HG03342 (cell line): ENCODE data around the gene FNDC4.
"Not testable (repeated sequence)": the region's sequence is repeated elsewhere in the genome, so short reads cannot be mapped to it uniquely, and the experiment has no call there.

Source experiments
- ATAC-seq: cut with Tn5 transposase; IDR thresholded peaks from one replicate; pipeline ENCODE4 v1.9.1; 2021; ENCODE audit warnings: mild to moderate bottlenecking, moderate library complexity; ENCODE audit not compliant: unreplicated experiment

Gene FNDC4

GRCh38 chr2:27494944-27495554, at the start of gene FNDC4:
Gene FNDC4, minus strand, starts transcription at chr2:27495200. Its CDS starts 521 bp downstream, at chr2:27494679.
- no peak for ATAC-seq

GRCh38 chr2:27544143-27544821, 49.3 kb upstream of the FNDC4 start:
- ATAC-seq = no peak

- not testable (repeated sequence) for ATAC-seq
Measured at GRCh38 chr2:27539649-27540048, 44.6 kb upstream of the FNDC4 start.

GRCh38 chr2:27538839-27539450, 43.9 kb upstream of the FNDC4 start:
- not testable (repeated sequence) for ATAC-seq

- ATAC-seq = no peak
Measured at GRCh38 chr2:27537287-27537686, 42.3 kb upstream of the FNDC4 start.

GRCh38 chr2:27531983-27532382, 37.0 kb upstream of the FNDC4 start:
- no peak for ATAC-seq

GRCh38 chr2:27527182-27527581, 32.2 kb upstream of the FNDC4 start:
- ATAC-seq = no peak

GRCh38 chr2:27522400-27522945, 27.5 kb upstream of the FNDC4 start:
- ATAC-seq = no peak

GRCh38 chr2:27520316-27520715, 25.3 kb upstream of the FNDC4 start:
- no peak for ATAC-seq

- no peak for ATAC-seq
Measured at GRCh38 chr2:27518782-27519113, 23.7 kb upstream of the FNDC4 start.

- no peak for ATAC-seq
Measured at GRCh38 chr2:27518113-27518781, 23.2 kb upstream of the FNDC4 start.

GRCh38 chr2:27509326-27509725, 14.3 kb upstream of the FNDC4 start:
- ATAC-seq = no peak

- no peak for ATAC-seq
Measured at GRCh38 chr2:27507293-27507692, 12.3 kb upstream of the FNDC4 start.

GRCh38 chr2:27506587-27506986, 11.6 kb upstream of the FNDC4 start:
- no peak for ATAC-seq

GRCh38 chr2:27502142-27502541, 7.1 kb upstream of the FNDC4 start:
- no peak for ATAC-seq

GRCh38 chr2:27501042-27501441, 6.0 kb upstream of the FNDC4 start:
- no peak for ATAC-seq

GRCh38 chr2:27498975-27499374, 4.0 kb upstream of the FNDC4 start:
- ATAC-seq = no peak

- ATAC-seq = no peak
Measured at GRCh38 chr2:27497288-27497627, 2.3 kb upstream of the FNDC4 start.

GRCh38 chr2:27496357-27497287, 1.6 kb upstream of the FNDC4 start, which contains the start of gene GCKR:
Gene GCKR, plus strand, starts transcription at chr2:27496839. Its CDS starts 66 bp downstream, at chr2:27496905.
- no peak for ATAC-seq

GRCh38 chr2:27495840-27496356, 898 bp upstream of the FNDC4 start:
- no peak for ATAC-seq
